ENCODE data around the gene ATAD3A. TPM values are rescaled to one million over a fixed set of nuclear protein-coding genes. Genes with fewer than 3 reads are reported as not detected.

Gene ATAD3A
- total and polyA plus RNA-seq, 9 of the 15 experiments (the other 6 are each of a cell fraction or from before 2014, with no cell fraction given) = 0.10 to 173 (median 36.7) TPM

- TF ChIP-seq ZMIZ1 (IDR thresholded peaks at IDR 0.05; ENCODE audit: low read depth in 2 of 2, low read length in 2 of 2) (peak in 1 of 2 experiments; percentile 67; a peak in 1 of 4 replicates), E2F1 (CRISPR knock-in tag; IDR thresholded peaks at IDR 0.05) (peak; percentile 90), CCNT2 (IDR thresholded peaks at IDR 0.05; ENCODE audit: borderline replicate concordance, extremely low read depth, insufficient read length, low read depth, low read length) (peak; percentile 56), HIVEP1 (CRISPR knock-in tag; IDR thresholded peaks at IDR 0.05) (no peak), ETV1 (tag; conservative IDR thresholded peaks at IDR 0.05; ENCODE audit: low read depth) (peak; percentile 37; the same call in 1 of the 2 replicates), IRF1 (CRISPR knock-in tag; IDR thresholded peaks at IDR 0.05; ENCODE audit: borderline replicate concordance) (no peak), KLF16 (IDR thresholded peaks at IDR 0.05) (peak; percentile 69), CREBBP (IDR thresholded peaks at IDR 0.05; ENCODE audit: low read depth, low read length) (no peak), ZNF184 (CRISPR knock-in tag; IDR thresholded peaks at IDR 0.05) (no peak), MYBL2 (IDR thresholded peaks at IDR 0.05; ENCODE audit: low read depth) (no peak), MYBL2 (CRISPR knock-in tag; IDR thresholded peaks at IDR 0.05; ENCODE audit: borderline replicate concordance) (no peak), LEF1 (IDR thresholded peaks at IDR 0.05) (no peak), TGIF2 (CRISPR knock-in tag; IDR thresholded peaks at IDR 0.05) (peak; percentile 91), ZBTB2 (IDR thresholded peaks at IDR 0.05) (peak; percentile 93), CTBP1 (IDR thresholded peaks at IDR 0.05; ENCODE audit: borderline replicate concordance) (peak; percentile 99), ZNF239 (CRISPR knock-in tag; IDR thresholded peaks at IDR 0.05) (no peak), MXI1 (IDR thresholded peaks at IDR 0.05; ENCODE audit: low read depth, low read length) (peak; percentile 71), GATAD2A (IDR thresholded peaks at IDR 0.05) (peak; percentile 39), RBM14 (IDR thresholded peaks at IDR 0.05; ENCODE audit: borderline replicate concordance, insufficient read depth, low read depth, low read length) (0 out of 2 replicates have a peak, but pooled peaks have one; percentile 82)
- TF ChIP-seq, protein P1, sequence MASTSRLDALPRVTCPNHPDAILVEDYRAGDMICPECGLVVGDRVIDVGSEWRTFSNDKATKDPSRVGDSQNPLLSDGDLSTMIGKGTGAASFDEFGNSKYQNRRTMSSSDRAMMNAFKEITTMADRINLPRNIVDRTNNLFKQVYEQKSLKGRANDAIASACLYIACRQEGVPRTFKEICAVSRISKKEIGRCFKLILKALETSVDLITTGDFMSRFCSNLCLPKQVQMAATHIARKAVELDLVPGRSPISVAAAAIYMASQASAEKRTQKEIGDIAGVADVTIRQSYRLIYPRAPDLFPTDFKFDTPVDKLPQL (IDR thresholded peaks at IDR 0.05; ENCODE audit: extremely low read depth, insufficient read length) = no peak
Observed at GRCh38 chr1:1511533-1512285, at the start of gene ATAD3A (continued).

Measured in K562 (cell line).